Endodermal cell (in vitro differentiated cells): ENCODE data around the gene STK32B. TPM values are rescaled to one million over a fixed set of nuclear protein-coding genes. Genes with fewer than 3 reads are reported as not detected.
A peak's percentile ranks its signal among the peaks of the same experiment; 100 is the strongest.

Experiments used
- DNase-seq: peaks from one replicate; pipeline ENCODE4 v3.0.0-alpha.2; 2017
- H3K27ac ChIP-seq: 2 replicates; pipeline ENCODE4 v1.5.1; 2013; ENCODE audit warnings: mild to moderate bottlenecking, low read depth, low read length, moderate library complexity
- H3K27me3 ChIP-seq: 2 replicates; pipeline ENCODE4 v1.6.1; 2013; ENCODE audit warnings: mild to moderate bottlenecking, low read length, moderate library complexity; ENCODE audit not compliant: insufficient read depth, control insufficient read depth, poor library complexity, severe bottlenecking
- H3K36me3 ChIP-seq: 2 replicates; pipeline ENCODE4 v1.7.0; 2013; ENCODE audit warnings: mild to moderate bottlenecking, low read length, moderate library complexity; ENCODE audit not compliant: control insufficient read depth, insufficient read depth
- H3K4me1 ChIP-seq: one replicate; pipeline ENCODE4 v1.7.0; 2013; ENCODE audit warnings: low read length; ENCODE audit not compliant: control insufficient read depth, insufficient read depth
- H3K4me3 ChIP-seq: 2 replicates; pipeline ENCODE4 v1.5.1; 2013; ENCODE audit warnings: mild to moderate bottlenecking, low read length, moderate library complexity
- H3K9ac ChIP-seq: 2 replicates; pipeline ENCODE4 v1.6.1; 2013; ENCODE audit warnings: mild to moderate bottlenecking, low read length, moderate library complexity; ENCODE audit not compliant: poor library complexity, severe bottlenecking; ENCODE audit errors: extremely low read depth
- H3K9me3 ChIP-seq: 2 replicates; pipeline ENCODE4 v1.6.1; 2013; ENCODE audit warnings: mild to moderate bottlenecking, low read length, moderate library complexity; ENCODE audit not compliant: control insufficient read depth
- H3K27ac Mint-ChIP-seq: 2 replicates; pipeline ENCODE4 v1.8.0; 2020; ENCODE audit warnings: mixed read lengths
- H3K27me3 Mint-ChIP-seq: 2 replicates; pipeline ENCODE4 v1.8.0; 2021; ENCODE audit warnings: mild to moderate bottlenecking, mixed read lengths; ENCODE audit not compliant: insufficient read depth
- H3K36me3 Mint-ChIP-seq: 2 replicates; pipeline ENCODE4 v1.8.0; 2020; ENCODE audit warnings: low read depth, mixed read lengths
- H3K4me1 Mint-ChIP-seq: 2 replicates; pipeline ENCODE4 v1.8.0; 2020; ENCODE audit warnings: mixed read lengths
- H3K4me3 Mint-ChIP-seq: 2 replicates; pipeline ENCODE4 v1.8.0; 2020; ENCODE audit warnings: mild to moderate bottlenecking, moderate library complexity, mixed read lengths
- H3K9me3 Mint-ChIP-seq: 2 replicates; pipeline ENCODE4 v1.8.0; 2020; ENCODE audit warnings: mild to moderate bottlenecking, mixed read lengths
- CTCF ChIP-seq: fragments of 200-600 bp; sonication (generic); conservative IDR thresholded peaks from 2 replicates; pipeline ENCODE4 v1.5.0; 2021; ENCODE audit warnings: antibody characterized with exemption, mild to moderate bottlenecking
- WGBS, 2 experiments: methylation state at CpG; one replicate each; pipeline versions ENCODE4 v1.1.5 to v1.1.7; 2013; ENCODE audit warnings: missing lambda C conversion rate in 2 of 2, mixed read lengths in 1 of 2; ENCODE audit not compliant: insufficient coverage in 1 of 2, insufficient read length in 1 of 2; 5-methylcytosine and 5-hydroxymethylcytosine counted together
- total RNA-seq, 2 donors: library from RNA; stranded (reverse); fragmentation: NEBNext Ultra II Directional in 1 of 2; extraction: Animal tissue kit (Norgen Biotek cat#: 25700) in 1 of 2; gene quantifications; 2 replicates in 1 of 2; 3 replicates in 1 of 2; pipeline ENCODE4 v1.2.1, GENCODE V29; 2021

Gene STK32B
- total RNA-seq, 2 donors from 2014 or later, result 1.4 to 1.5 TPM

DNA sequence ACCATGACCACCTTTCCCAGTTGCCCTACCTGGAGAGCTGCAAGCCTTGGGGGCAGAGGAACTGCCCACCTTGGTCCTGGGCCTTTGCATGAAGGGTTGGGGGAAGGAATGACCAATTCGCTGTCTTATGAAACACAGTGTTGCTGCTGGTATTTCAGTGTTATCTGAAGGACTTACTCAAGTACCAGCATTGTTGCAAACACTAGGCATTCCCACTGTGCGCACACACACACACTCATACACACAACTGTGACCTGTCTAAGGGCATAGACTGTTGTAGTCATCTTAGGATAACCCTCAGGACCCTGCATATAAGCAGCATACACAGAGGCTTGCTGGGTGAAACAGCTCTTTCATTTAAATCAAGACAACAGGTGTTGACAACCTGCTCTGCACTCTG is 446.2 kb downstream of the STK32B start:
- no peaks in the 10 kb centered on the region for H3K36me3 ChIP-seq

GRCh38 chr4:5500165-5500564 is 448.9 kb downstream of the STK32B start:
- H3K9ac ChIP-seq, result no peak overlapping the region
- no peaks in the 10 kb centered on the region for H3K27me3 ChIP-seq
- TF ChIP-seq CTCF, result no peak
- Mint-ChIP-seq H3K9me3 (peaks cover 5% of the 10 kb centered on the region), H3K4me1 (peaks cover 2% of the 10 kb centered on the region), H3K36me3 (peaks cover 15% of the 10 kb centered on the region), H3K27me3 (no peaks in the 10 kb centered on the region), H3K4me3 (no peak overlapping the region), H3K27ac (no peak overlapping the region)
- no peaks in the 10 kb centered on the region for H3K36me3 ChIP-seq
- no peak overlapping the region for H3K27ac ChIP-seq
- no peaks in the 10 kb centered on the region for H3K4me1 ChIP-seq
- 44 to 79% methylated on average over 1 to 3 of the region's 3 CpGs for WGBS, 2 experiments
- DNase-seq, result no peak
- H3K9me3 ChIP-seq, result no peaks in the 10 kb centered on the region
- no peak overlapping the region for H3K4me3 ChIP-seq

More for the DNA sequence above, 446.2 kb downstream of the STK32B start:
- no peak for DNase-seq
- H3K27me3 Mint-ChIP-seq, result peaks cover 2% of the 10 kb centered on the region
- no peak overlapping the region for H3K4me3 Mint-ChIP-seq
- H3K36me3 Mint-ChIP-seq, result peaks cover 20% of the 10 kb centered on the region
- H3K9me3 Mint-ChIP-seq, result peaks cover 20% of the 10 kb centered on the region
- no peak overlapping the region for H3K27ac Mint-ChIP-seq
- no peak overlapping the region for H3K9ac ChIP-seq
- 75 to 86% methylated on average over 2 of the region's 2 CpGs for WGBS, 2 experiments
- no peaks in the 10 kb centered on the region for H3K27me3 ChIP-seq
- peaks cover 2% of the 10 kb centered on the region for H3K4me1 Mint-ChIP-seq
- H3K4me3 ChIP-seq, result no peak overlapping the region
- no peak overlapping the region for H3K27ac ChIP-seq
- H3K4me1 ChIP-seq, result no peaks in the 10 kb centered on the region
- no peak for TF ChIP-seq CTCF
- no peaks in the 10 kb centered on the region for H3K9me3 ChIP-seq

GRCh38 chr4:5503336-5503936 is 452.2 kb downstream of the STK32B start:
- H3K27ac ChIP-seq, result peak overlapping the region; percentile 14
- H3K27ac Mint-ChIP-seq, result no peak overlapping the region
- no peaks in the 10 kb centered on the region for H3K9me3 Mint-ChIP-seq
- H3K36me3 Mint-ChIP-seq, result no peaks in the 10 kb centered on the region
- H3K9me3 ChIP-seq, result no peaks in the 10 kb centered on the region
- no peaks in the 10 kb centered on the region for H3K4me1 ChIP-seq
- no peak overlapping the region for H3K4me3 ChIP-seq
- WGBS, 2 experiments, result 78 to 87% methylated on average over 6 to 7 of the region's 7 CpGs
- H3K36me3 ChIP-seq, result no peaks in the 10 kb centered on the region
- TF ChIP-seq CTCF, result no peak
- no peak overlapping the region for H3K9ac ChIP-seq
- H3K4me3 Mint-ChIP-seq, result no peak overlapping the region
- H3K4me1 Mint-ChIP-seq, result peaks cover 2% of the 10 kb centered on the region
- H3K27me3 ChIP-seq, result no peaks in the 10 kb centered on the region
- no peaks in the 10 kb centered on the region for H3K27me3 Mint-ChIP-seq
- no peak for DNase-seq
